HepG2 (cell line): ENCODE results near the gene AARSD1. TPM values are rescaled to one million over a fixed set of nuclear protein-coding genes. Genes with fewer than 3 reads are reported as not detected.

Experiments used
- ATAC-seq: fragments of 200-7000 bp; cut with Tn5 transposase; 3 replicates; pipeline ENCODE4 v1.9.1; 2020; ENCODE audit warnings: mild to moderate bottlenecking, moderate library complexity
- BruUV-seq: library from RNA; stranded (reverse); fragments of 400-500 nt; replicated peaks from 2 replicates; lab custom pipeline; 2021; lab: Mats Ljungman, UMichigan
- CTCF ChIA-PET: fragments of 300-600 bp; formaldehyde crosslinking; extraction: SDS; loops from one replicate; lab custom pipeline; 2021; ENCODE audit warnings: low total read pairs, inconsistent platforms, low intra/inter-chr PET ratio; lab: Yijun Ruan, JAX
- POLR2A ChIA-PET: fragments of 350-600 bp; sonication (Branson Sonifier 250); formaldehyde crosslinking; loops from one replicate; lab custom pipeline; 2020; ENCODE audit warnings: antibody characterized with exemption, inconsistent platforms; lab: Yijun Ruan, JAX
- DNase-seq: peaks from one replicate; pipeline ENCODE4 v3.0.0-alpha.2; 2015; ENCODE audit warnings: low spot score
- FAIRE-seq: peaks from 3 replicates; lab custom pipeline; 2011; peaks lifted over from hg19 to GRCh38; lab: Jason Lieb, UNC
- H2AFZ ChIP-seq: one replicate; pipeline ENCODE4 v1.6.1; 2011; ENCODE audit warnings: low read length, inconsistent platforms
- H3K27ac ChIP-seq: fragments of 300-600 bp; 3 replicates; pipeline ENCODE4 v1.8.0; 2011; ENCODE audit warnings: mixed run types, mild to moderate bottlenecking, mixed read lengths, low read length, inconsistent platforms; ENCODE audit not compliant: insufficient read depth; ENCODE audit errors: extremely low read length
- H3K27me3 ChIP-seq, 2 experiments: fragments of 200-600 bp in 1 of 2; 2 replicates in 1 of 2; 3 replicates in 1 of 2; pipeline versions ENCODE4 v1.6.0 to v1.8.0; 2011; ENCODE audit warnings: low read length in 2 of 2, mild to moderate bottlenecking in 2 of 2, moderate library complexity in 2 of 2, inconsistent platforms in 1 of 2; ENCODE audit not compliant: insufficient read depth in 2 of 2, control insufficient read depth in 1 of 2
- H3K36me3 ChIP-seq, 2 experiments: fragments of 200-600 bp in 1 of 2; replicated peaks in 1 of 2; 2 replicates in 1 of 2; 3 replicates in 1 of 2; pipeline versions ENCODE4 v1.5.1 to v1.8.0; 2011; ENCODE audit warnings: low read length in 2 of 2, inconsistent platforms in 1 of 2; ENCODE audit not compliant: insufficient read depth in 2 of 2, control insufficient read depth in 1 of 2
- H3K4me1 ChIP-seq: 2 replicates; pipeline ENCODE4 v1.5.1; 2012; ENCODE audit warnings: low read length, inconsistent platforms; ENCODE audit not compliant: insufficient read depth
- H3K4me2 ChIP-seq: 2 replicates; pipeline ENCODE4 v1.6.0; 2011; ENCODE audit warnings: low read depth, low read length, inconsistent platforms
- H3K4me3 ChIP-seq, 3 experiments: fragments of 200-600 bp in 1 of 3; sonication (generic), shearing (Covaris generic) in 1 of 3; replicated peaks in 1 of 3; 2 replicates each; pipeline ENCODE4 v1.5.1; 2011 to 2016; ENCODE audit warnings: low read length in 3 of 3, inconsistent platforms in 2 of 3, low read depth in 2 of 3, mild to moderate bottlenecking in 2 of 3, control low read depth in 1 of 3, mixed read lengths in 1 of 3; ENCODE audit not compliant: insufficient read depth in 1 of 3
- H3K79me2 ChIP-seq: one replicate; pipeline ENCODE4 v1.6.1; 2011; ENCODE audit warnings: low read length, inconsistent platforms; ENCODE audit not compliant: insufficient read depth
- H3K9ac ChIP-seq: 2 replicates; pipeline ENCODE4 v1.6.0; 2011; ENCODE audit warnings: mild to moderate bottlenecking, low read depth, low read length, inconsistent platforms; ENCODE audit not compliant: insufficient read depth
- H3K9me3 ChIP-seq: 2 replicates; pipeline ENCODE4 v1.5.1; 2012; ENCODE audit warnings: mild to moderate bottlenecking, low read length
- H4K20me1 ChIP-seq: 2 replicates; pipeline ENCODE4 v1.6.0; 2011; ENCODE audit warnings: inconsistent platforms, mild to moderate bottlenecking, low read length, moderate library complexity; ENCODE audit not compliant: insufficient read depth
- EEA1 ChIP-seq: sonication (generic); formaldehyde crosslinking; IDR thresholded peaks from 2 replicates; pipeline ENCODE4 v1.5.1; 2020; ENCODE audit warnings: mild to moderate bottlenecking, missing genetic modification reagents, borderline replicate concordance
- ELK4 ChIP-seq: sonication (generic); formaldehyde crosslinking; IDR thresholded peaks from 2 replicates; pipeline ENCODE4 v1.9.0; 2021; ENCODE audit warnings: missing genetic modification reagents, borderline replicate concordance
- FOXA1 ChIP-seq, 2 experiments: fragments of 450-650 bp in 1 of 2; sonication (generic) in 1 of 2; formaldehyde crosslinking in 1 of 2; IDR thresholded peaks; 2 replicates each; pipeline versions ENCODE4 v1.4.0 to v1.6.1; 2016 to 2020; ENCODE audit warnings: missing genetic modification reagents in 1 of 2
- MLX ChIP-seq: IDR thresholded peaks from 2 replicates; pipeline ENCODE4 v1.6.1; 2016
- NFIC ChIP-seq: IDR thresholded peaks from 2 replicates; pipeline ENCODE4 v1.6.1; 2012; ENCODE audit warnings: mild to moderate bottlenecking, low read length, inconsistent platforms
- NFYB ChIP-seq: sonication (generic); formaldehyde crosslinking; IDR thresholded peaks from 2 replicates; pipeline ENCODE4 v1.4.0; 2020; ENCODE audit warnings: missing genetic modification reagents
- RBAK ChIP-seq: sonication (generic); formaldehyde crosslinking; IDR thresholded peaks from 2 replicates; pipeline ENCODE4 v1.5.1; 2020; ENCODE audit warnings: mild to moderate bottlenecking, missing genetic modification reagents
- RBM22 ChIP-seq: fragments of 200-400 bp; formaldehyde crosslinking; optimal IDR thresholded peaks from 2 replicates; pipeline ENCODE3; 2017; ENCODE audit warnings: mild to moderate bottlenecking, low read length, moderate library complexity
- SOX13 ChIP-seq, 3 experiments: fragments of 450-650 bp in 1 of 3; sonication (generic) in 1 of 3; formaldehyde crosslinking in 1 of 3; IDR thresholded peaks in 2 of 3; conservative IDR thresholded peaks in 1 of 3; 2 replicates each; pipeline versions ENCODE4 v1.5.0 to v1.6.1; 2016 to 2020; ENCODE audit warnings: antibody characterized with exemption in 1 of 3, mild to moderate bottlenecking in 1 of 3, missing compliant biosample characterization in 1 of 3, missing genetic modification reagents in 1 of 3, moderate library complexity in 1 of 3
- YEATS4 ChIP-seq: sonication (generic); formaldehyde crosslinking; IDR thresholded peaks from 2 replicates; pipeline ENCODE4 v1.4.0; 2020; ENCODE audit warnings: missing genetic modification reagents, borderline replicate concordance
- ZBTB7B ChIP-seq: sonication (generic); formaldehyde crosslinking; IDR thresholded peaks from 2 replicates; pipeline ENCODE4 v1.4.0; 2020; ENCODE audit warnings: missing genetic modification reagents
- ZFP36 ChIP-seq: fragments of 150-350 bp; IDR thresholded peaks from 2 replicates; pipeline ENCODE4 v1.6.1; 2018; ENCODE audit warnings: borderline replicate concordance, low read length, low read depth; ENCODE audit not compliant: partially characterized antibody
- ZNF678 ChIP-seq: sonication (generic); formaldehyde crosslinking; IDR thresholded peaks from 2 replicates; pipeline ENCODE4 v1.4.0; 2020; ENCODE audit warnings: mild to moderate bottlenecking, missing genetic modification reagents
- WGBS: methylation state at CpG from one replicate; pipeline ENCODE4 v1.1.6; 2017; ENCODE audit warnings: low lambda C conversion rate; 5-methylcytosine and 5-hydroxymethylcytosine counted together
- in situ Hi-C: cut with HindIII; loops from 2 replicates; pipeline ENCODE4 v1.10.0; 2017; ENCODE audit warnings: low pct_unique_long_range_greater_than_20kb; ENCODE audit not compliant: extremely low pct_ligation_motif_present
- intact Hi-C: fragments of 100-400 bp; cut with micrococcal nuclease; formaldehyde crosslinking; loops from one replicate; pipeline ENCODE4 v1.10.0; 2022; ENCODE audit not compliant: unreplicated experiment
- polyA plus RNA-seq, 8 experiments: library from polyadenylated mRNA; depleted of rRNA in 3 of 8; stranded (reverse) in 7 of 8; unstranded in 1 of 8; fragments of >200 nt; fragmentation: Illumina TruSeq in 4 of 8; extraction: Trizol in 4 of 8; gene quantifications; 2 replicates each; pipeline versions ENCODE4 v1.2.1 to v1.2.3, GENCODE V29; 2011 to 2016; ENCODE audit warnings: low read depth in 4 of 8, missing spikeins in 1 of 8, mixed read lengths in 1 of 8; ENCODE audit not compliant: insufficient read depth in 1 of 8
- total RNA-seq, 5 experiments: library from RNA; depleted of rRNA; stranded (reverse); fragments of >200 nt; fragmentation: Illumina TruSeq; extraction: Trizol; gene quantifications; 2 replicates each; pipeline ENCODE4 v1.2.3, GENCODE V29; 2016; ENCODE audit warnings: low read depth in 1 of 5
- TF ChIP-seq, protein P1 (sequence below): sonication (generic); formaldehyde crosslinking; IDR thresholded peaks from 2 replicates; pipeline ENCODE4 v1.4.0; 2020; ENCODE audit warnings: mild to moderate bottlenecking, low read depth, missing genetic modification reagents
- TF ChIP-seq, protein P2 (sequence below): sonication (generic); formaldehyde crosslinking; IDR thresholded peaks from 2 replicates; pipeline ENCODE4 v1.5.1; 2020; ENCODE audit warnings: mild to moderate bottlenecking, missing genetic modification reagents, borderline replicate concordance

AARSD1 gene
- total and polyA plus RNA-seq, 2 of the 13 experiments (the other 11 are each of a cell fraction or from before 2014, with no cell fraction given), result 24.7 to 29.3 TPM

DNA sequence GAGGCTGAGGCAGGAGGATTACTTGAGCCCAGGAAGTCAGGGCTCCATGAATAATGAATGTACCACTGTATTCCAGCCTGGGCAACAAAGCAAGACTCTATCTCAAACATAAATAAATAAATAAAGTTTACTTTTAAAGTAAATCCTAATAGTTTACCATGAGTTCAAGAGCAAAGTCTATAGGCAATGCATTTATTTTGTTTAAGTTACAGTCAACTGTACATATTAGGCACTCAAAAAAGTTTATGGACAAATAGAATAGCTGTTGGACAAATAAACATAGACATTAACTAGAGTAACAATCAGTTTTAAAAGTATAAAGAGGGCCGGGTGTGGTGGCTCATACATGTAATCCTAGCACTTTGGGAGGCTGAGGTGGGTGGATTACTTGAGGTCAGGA, 3.7 kb upstream of the AARSD1 start:
- Histone ChIP-seq H3K4me2 (no peak overlapping the region), H3K4me3 (no peak overlapping the region), H3K79me2 (no peaks in the 10 kb centered on the region), H3K27ac (no peak overlapping the region), H4K20me1 (no peaks in the 10 kb centered on the region), H3K4me1 (peaks cover 23% of the 10 kb centered on the region), H2AFZ (no peak overlapping the region), H3K9ac (no peak overlapping the region), H3K27me3 (no peaks in the 10 kb centered on the region), H3K36me3 (no peaks in the 10 kb centered on the region), H3K9me3 (no peaks in the 10 kb centered on the region)
- ATAC-seq (peak; percentile 14; the same call in 1 of the 3 replicates), FAIRE-seq (no peak), DNase-seq (peak; percentile 44)
- in situ Hi-C loops, result loop anchor here (10.0 kb wide), 1 partner anchor 63 kb away; the partner anchor contains the start of gene G6PC1
- WGBS, result 35% methylated on average over 1 of the region's 1 CpG
- BruUV-seq, result no TSS peak
- intact Hi-C loops, result no loop called here
- CTCF ChIA-PET, result no interaction called here
- POLR2A ChIA-PET, result interaction anchor here (1.7 kb wide), 1 partner anchor 31 kb away, joined by 14 read pairs; the partner anchor contains the start of gene RPL27
- TF ChIP-seq YEATS4 (CRISPR knock-in tag), result no peak
- TF ChIP-seq NFYB (CRISPR knock-in tag), result no peak
- TF ChIP-seq ZNF678 (CRISPR knock-in tag), result no peak
- no peak for TF ChIP-seq EEA1
- TF ChIP-seq, protein P1, sequence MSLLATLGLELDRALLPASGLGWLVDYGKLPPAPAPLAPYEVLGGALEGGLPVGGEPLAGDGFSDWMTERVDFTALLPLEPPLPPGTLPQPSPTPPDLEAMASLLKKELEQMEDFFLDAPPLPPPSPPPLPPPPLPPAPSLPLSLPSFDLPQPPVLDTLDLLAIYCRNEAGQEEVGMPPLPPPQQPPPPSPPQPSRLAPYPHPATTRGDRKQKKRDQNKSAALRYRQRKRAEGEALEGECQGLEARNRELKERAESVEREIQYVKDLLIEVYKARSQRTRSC (CRISPR knock-in tag), result no peak
- TF ChIP-seq, protein P2, sequence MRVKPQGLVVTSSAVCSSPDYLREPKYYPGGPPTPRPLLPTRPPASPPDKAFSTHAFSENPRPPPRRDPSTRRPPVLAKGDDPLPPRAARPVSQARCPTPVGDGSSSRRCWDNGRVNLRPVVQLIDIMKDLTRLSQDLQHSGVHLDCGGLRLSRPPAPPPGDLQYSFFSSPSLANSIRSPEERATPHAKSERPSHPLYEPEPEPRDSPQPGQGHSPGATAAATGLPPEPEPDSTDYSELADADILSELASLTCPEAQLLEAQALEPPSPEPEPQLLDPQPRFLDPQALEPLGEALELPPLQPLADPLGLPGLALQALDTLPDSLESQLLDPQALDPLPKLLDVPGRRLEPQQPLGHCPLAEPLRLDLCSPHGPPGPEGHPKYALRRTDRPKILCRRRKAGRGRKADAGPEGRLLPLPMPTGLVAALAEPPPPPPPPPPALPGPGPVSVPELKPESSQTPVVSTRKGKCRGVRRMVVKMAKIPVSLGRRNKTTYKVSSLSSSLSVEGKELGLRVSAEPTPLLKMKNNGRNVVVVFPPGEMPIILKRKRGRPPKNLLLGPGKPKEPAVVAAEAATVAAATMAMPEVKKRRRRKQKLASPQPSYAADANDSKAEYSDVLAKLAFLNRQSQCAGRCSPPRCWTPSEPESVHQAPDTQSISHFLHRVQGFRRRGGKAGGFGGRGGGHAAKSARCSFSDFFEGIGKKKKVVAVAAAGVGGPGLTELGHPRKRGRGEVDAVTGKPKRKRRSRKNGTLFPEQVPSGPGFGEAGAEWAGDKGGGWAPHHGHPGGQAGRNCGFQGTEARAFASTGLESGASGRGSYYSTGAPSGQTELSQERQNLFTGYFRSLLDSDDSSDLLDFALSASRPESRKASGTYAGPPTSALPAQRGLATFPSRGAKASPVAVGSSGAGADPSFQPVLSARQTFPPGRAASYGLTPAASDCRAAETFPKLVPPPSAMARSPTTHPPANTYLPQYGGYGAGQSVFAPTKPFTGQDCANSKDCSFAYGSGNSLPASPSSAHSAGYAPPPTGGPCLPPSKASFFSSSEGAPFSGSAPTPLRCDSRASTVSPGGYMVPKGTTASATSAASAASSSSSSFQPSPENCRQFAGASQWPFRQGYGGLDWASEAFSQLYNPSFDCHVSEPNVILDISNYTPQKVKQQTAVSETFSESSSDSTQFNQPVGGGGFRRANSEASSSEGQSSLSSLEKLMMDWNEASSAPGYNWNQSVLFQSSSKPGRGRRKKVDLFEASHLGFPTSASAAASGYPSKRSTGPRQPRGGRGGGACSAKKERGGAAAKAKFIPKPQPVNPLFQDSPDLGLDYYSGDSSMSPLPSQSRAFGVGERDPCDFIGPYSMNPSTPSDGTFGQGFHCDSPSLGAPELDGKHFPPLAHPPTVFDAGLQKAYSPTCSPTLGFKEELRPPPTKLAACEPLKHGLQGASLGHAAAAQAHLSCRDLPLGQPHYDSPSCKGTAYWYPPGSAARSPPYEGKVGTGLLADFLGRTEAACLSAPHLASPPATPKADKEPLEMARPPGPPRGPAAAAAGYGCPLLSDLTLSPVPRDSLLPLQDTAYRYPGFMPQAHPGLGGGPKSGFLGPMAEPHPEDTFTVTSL, result no peak
- TF ChIP-seq SOX13 (IDR thresholded peaks at IDR 0.05), result no peak
- TF ChIP-seq SOX13 (CRISPR knock-in tag; conservative IDR thresholded peaks at IDR 0.05 in 1 of 2, IDR thresholded peaks at IDR 0.05 in 1 of 2), result no peak
- TF ChIP-seq RBAK (CRISPR knock-in tag), result no peak
- TF ChIP-seq RBM22, result no peak
- 0 out of 2 replicates have a peak, but pooled peaks have one; percentile 40 for TF ChIP-seq NFIC
- TF ChIP-seq ZBTB7B, result no peak
- peak; percentile 22 for TF ChIP-seq ZFP36
- no peak for TF ChIP-seq ELK4
- no peak for TF ChIP-seq MLX (CRISPR knock-in tag)
- 0 out of 2 replicates have a peak, but pooled peaks have one; percentile 31 for TF ChIP-seq FOXA1 (IDR thresholded peaks at IDR 0.05)
- no peak for TF ChIP-seq FOXA1 (CRISPR knock-in tag; IDR thresholded peaks at IDR 0.05)
